Epithelial cell of prostate (primary cell): ENCODE results near the gene DOCK3.
A peak's percentile ranks its signal among the peaks of the same experiment; 100 is the strongest.
"Not testable (repeated sequence)": the region's sequence is repeated elsewhere in the genome, so short reads cannot be mapped to it uniquely, and the experiment has no call there.

Experiments used
- DNase-seq: peaks from one replicate; pipeline ENCODE4 v3.0.0-alpha.2; 2011; ENCODE audit warnings: low read depth, low spot score
- H3K27ac ChIP-seq: fragments of 450-650 bp; 2 replicates; pipeline ENCODE4 v1.5.1; 2017; ENCODE audit warnings: mild to moderate bottlenecking

Gene DOCK3

DNA sequence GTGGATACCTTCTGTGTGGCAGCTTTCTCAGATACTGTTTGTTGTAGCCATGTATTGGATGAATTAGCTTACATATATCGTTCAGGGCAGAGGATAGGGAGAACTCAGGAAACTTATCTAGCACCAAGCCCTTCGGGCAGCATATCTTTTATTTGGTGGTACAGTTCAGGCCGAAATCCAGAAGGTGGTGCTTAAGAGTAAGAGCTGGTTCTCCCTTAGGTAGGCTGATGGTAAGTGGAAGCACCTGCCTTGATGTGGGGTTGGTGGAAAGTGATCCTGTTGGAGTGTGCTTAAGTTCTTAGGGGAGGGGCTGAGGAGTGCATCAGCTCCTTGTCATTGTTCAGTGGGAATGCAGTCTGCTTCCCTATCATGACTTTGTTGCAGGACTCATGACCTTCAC is 187.5 kb downstream of the DOCK3 start:
- DNase-seq, result no peak
- no peak overlapping the region for H3K27ac ChIP-seq

DNA sequence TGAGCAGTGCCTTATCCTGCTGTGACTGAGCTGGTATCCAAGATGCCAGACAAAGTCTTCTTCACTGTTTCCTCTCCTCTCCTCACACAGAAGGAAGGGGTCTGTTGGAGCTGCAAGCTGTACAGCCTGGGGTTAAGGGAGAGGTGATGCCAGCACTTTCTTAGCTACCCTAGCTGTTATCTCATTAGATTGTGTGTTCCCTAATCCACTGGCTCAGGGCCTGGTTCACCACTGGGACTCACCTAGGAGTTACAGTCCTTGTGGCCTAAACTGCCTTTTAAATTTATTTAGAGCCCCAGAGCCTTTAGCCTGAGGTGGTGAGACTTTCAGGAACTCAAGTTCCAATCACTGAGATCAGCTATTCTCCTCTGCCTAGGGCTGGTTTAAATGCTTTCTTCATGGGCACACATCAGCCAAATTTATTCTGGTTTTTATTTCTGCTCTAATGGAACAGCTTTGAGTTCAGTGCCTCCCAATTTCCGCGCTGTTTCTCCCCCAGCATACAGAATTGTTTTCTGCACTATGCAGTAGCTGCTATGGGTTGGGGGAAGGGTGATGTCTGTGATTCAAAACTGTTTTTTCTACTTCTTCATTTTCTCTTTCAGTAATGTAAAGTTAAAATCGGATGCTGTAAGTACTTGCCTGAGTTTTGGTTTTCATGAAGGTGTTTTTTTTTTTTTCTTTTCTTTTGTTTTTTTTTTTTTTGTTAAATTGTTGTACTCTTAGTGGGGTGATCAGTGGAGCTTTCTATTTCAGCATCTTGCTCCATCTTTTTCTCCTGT is 198.8 kb downstream of the DOCK3 start:
- no peak overlapping the region for H3K27ac ChIP-seq

DNA sequence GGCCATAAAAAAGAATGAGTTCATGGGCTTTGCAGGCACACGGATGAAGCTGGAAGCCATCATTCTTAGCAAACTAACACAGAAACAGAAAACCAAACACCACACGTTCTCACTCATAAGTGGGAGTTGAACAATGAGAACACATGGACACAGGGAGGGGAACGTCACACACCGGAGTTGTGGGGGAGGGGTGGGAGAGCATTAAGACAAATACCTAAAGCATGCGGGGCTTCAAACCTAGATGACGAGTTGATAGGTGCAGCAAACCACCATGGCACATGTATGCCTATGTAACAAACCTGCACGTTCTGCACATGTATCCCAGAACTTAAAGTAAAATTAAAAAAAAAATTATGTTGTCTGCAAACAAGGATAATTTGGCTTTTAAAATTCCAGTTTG is 200.1 kb downstream of the DOCK3 start:
- not testable (repeated sequence) for H3K27ac ChIP-seq

More for the DNA sequence above, 198.8 kb downstream of the DOCK3 start:
- no peak for DNase-seq

DNA sequence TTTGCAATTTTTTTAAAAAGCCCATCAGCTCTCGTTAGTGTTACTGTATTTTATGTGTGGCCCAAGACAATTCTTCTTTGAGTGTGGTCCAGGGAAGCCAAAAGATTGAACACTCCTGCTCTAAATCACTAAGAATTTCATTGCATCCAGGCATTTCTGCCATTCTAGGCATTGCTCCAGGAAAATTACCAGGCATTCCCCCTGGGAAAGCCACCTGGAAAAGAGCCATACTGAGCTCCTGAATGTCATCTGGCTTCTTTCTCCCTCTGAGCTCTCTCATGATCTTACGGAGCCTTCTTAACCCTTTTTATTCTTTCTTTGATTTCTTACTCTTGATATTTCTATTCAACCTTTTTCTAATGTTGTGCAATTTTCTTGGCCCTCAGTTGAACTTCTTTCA is 202.2 kb downstream of the DOCK3 start:
- DNase-seq, result no peak
- H3K27ac ChIP-seq, result no peak overlapping the region

More for the DNA sequence above, 200.1 kb downstream of the DOCK3 start:
- not testable (repeated sequence) for DNase-seq

DNA sequence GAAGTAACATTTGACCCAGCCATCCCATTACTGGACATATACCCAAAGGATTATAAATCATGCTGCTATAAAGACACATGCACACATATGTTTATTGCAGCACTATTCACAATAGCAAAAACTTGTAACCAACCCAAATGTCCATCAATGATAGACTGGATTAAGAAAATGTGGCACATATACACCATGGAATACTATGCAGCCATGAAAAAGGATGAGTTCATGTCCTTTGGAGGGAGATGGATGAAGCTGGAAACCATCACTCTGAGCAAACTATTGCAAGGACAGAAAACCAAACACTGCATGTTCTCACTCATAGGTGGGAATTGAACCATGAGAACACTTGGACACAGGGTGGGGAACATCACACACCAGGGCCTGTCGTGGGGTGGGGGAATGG is 208.0 kb downstream of the DOCK3 start:
- DNase-seq, H3K27ac ChIP-seq: not testable (repeated sequence)

DNA sequence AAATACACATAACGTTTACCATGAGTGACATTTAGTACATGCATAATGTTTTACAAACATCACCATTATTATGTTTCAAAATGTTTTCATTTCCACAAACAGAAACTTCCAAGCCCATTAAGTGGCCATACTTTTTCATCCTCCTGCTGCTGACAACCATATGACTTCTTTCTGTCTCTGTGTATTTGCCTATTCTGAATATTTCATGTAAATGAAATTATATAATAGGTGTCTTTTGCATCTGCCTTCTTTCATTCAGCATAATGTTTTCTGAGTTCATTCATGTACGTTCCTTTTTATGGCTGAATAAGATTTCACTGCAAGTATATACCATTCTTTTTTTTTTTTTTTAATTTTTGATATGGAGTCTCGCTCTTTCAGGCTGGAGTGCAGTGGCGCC is 209.0 kb downstream of the DOCK3 start:
- no peak for DNase-seq
- no peak overlapping the region for H3K27ac ChIP-seq

DNA sequence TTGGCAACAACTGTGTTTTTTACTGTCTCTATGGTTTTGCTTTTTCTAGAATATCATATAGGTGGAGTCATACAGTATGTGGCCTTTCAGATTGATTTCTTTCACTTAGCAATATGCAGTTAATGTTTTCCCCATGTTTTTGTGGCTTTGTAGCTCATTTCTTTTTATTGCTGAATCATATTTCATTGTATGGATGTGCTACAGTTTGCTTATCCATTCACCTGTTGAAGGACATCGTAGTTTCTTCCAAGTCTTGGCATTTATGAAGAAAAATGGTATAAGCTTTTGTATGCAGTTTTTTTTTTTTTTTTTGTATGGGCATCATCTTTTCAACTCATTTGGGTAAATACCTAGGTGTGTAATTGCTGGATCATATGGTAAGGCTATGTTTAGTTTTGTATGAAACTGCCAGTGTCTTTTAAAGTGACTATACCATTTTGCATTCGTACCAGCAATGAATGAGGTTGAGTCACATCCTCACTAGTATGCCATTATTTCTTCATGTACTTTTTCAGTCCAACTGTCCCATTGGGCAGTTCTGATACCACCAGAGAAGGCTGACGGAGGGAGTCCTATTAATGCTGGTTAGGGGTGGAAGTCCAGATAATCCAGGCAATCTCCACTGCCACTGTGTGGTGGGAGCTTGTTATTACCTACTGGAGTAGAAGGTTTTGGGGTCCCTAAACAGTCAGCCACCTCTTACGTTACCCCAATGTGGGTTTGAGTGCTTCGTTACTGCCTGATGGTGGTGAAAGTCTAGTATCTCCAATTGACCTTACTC is 210.5 kb downstream of the DOCK3 start:
- no peak for DNase-seq

DNA sequence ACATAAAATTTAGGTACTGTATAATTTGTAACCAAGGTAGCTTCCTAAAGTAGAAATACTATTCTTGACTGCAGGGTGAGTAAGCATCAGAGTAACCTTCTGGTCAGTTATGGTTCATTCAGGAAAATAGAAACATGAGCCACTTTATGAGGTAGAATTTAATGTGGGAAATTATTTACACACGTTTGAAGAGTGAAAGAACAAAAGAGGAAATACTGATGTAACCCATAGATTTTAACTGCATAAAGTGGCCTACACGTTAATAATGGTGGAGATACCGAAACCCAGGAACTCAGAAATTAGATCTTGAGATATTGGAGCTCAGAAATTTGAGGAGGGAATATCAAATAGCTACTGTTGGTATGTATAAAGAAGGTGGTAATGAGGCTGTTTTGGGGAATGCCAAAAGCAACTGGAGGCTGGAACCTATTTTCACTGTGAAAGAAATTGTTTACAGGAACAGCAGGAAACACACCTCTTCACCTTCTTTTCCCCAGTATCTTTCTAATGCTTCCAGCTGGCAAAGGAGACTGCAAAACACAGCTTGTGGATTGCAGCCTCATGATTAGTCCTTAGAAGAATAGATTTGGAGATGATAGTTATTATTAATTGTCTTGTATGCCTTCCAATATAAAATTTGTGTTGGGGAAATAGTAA is 216.1 kb downstream of the DOCK3 start:
- no peak for DNase-seq
- no peak overlapping the region for H3K27ac ChIP-seq

More for the DNA sequence above, 210.5 kb downstream of the DOCK3 start:
- H3K27ac ChIP-seq, result no peak overlapping the region

DNA sequence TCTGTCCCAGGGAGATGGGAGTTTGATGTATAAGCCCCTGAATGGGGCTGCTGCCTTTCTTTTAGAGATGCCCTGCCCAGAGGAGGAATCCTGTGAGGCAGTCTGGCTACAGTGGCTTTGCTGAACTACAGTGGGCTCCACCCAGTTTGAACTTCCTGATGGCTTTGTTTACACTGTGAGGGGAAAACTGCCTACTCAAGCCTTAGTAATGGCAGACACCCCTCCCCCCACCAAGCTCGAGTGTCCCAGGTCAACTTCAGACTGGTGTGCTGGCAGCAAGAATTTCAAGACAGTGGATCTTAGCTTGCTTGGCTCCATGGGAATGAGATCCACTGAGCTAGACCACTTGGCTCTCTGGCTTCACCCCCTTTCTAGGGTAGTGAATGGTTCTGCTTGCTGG is 226.4 kb downstream of the DOCK3 start:
- not testable (repeated sequence) for DNase-seq, H3K27ac ChIP-seq

DNA sequence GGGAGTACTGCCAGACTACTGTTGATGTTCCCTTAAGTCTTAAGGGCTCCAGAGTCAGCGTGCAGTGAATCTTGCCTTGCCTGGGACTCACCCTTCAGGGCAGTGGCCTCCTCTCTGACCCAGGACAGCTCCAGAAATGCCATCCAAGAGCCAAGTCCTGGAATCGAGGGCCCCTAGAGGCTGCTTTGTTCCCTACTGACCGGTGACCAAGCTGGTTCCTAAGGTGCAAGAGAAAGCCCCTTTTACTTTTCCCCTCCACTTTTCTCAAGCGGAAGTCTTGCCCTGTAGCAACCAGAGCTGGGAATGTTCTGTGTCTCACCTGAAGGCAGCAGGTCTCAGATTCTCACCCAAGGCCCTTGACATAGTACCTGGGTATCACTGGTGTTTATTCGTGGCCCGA is 238.0 kb downstream of the DOCK3 start:
- no peak overlapping the region for H3K27ac ChIP-seq
- no peak for DNase-seq

DNA sequence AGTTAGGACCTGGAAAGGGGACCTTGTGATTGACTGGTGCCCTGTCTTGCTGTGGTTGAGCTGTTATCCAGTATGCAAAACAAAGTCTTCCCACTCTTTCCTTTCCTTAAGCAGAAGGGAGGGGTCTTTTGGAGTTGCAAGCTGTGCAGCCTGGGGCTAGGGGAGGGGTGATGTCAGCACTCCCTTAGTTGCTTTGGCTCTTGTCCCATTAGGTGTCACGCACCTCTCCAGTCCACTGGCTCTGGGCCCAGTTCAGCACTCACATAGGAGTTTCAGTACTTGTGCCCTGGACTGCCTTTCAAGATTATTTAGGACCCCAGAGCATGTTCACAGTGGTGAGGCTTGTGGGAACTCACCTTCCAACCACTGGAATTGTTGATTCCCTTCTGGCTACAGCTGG is 238.5 kb downstream of the DOCK3 start:
- H3K27ac ChIP-seq, result no peak overlapping the region
- DNase-seq, result peak; percentile 5

DNA sequence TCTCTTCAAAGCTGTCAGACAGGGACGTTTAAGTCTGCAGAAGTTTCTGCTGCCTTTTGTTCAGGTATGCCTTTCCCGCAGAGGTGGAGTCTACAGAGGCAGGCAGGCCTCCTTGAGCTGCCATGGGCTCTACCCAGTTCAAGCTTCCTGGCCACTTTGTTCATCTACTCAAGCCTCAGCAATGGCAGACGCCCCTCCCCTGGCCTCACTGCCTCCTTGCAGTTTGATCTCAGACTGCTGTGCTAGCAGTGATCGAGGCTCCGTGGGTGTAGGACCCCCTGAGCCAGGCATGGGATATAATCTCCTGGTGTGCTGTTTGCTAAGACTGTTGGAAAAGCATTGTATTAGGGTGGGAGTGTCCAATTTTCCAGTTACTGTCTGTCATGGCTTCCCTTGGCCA is 247.3 kb downstream of the DOCK3 start:
- not testable (repeated sequence) for H3K27ac ChIP-seq, DNase-seq

DNA sequence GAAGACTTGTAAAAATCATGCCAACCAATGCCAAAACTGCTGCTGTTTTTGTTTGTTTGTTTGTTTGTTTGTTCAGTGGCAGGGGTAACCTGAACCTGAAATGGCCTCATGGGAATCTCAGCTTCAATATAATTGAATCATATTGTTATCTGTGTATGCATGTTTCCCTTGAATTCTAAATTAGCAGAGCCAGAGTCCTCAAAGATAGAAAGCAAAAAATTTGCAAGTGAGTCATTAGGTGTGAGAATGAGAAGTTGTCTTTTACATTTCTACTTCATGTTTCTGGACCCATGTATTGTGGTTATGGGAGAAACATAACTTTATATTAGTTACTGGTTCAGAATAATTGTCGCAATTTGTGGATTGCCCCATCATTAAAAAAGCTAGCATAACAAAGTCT is 249.2 kb downstream of the DOCK3 start:
- no peak overlapping the region for H3K27ac ChIP-seq

DNA sequence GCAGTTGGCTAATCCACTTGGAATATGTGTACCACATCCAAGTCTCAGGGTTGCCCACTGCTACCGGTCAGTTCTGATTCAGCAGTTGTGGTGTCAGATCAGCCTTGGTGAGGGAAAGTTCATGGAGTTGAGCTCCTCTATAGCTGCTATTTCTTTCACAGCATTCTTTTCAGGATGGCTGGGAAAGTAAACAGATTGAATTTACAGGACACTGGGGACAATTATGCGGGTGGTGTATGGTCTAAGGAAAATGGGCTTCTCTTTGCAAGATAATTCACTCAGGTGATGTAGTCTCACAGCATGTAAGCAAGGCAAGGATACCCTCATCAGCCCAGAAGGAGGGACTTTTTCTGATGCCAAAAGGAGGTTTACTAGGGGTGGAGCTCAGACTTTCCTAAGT is 249.9 kb downstream of the DOCK3 start:
- no peak for DNase-seq

More for the DNA sequence above, 249.2 kb downstream of the DOCK3 start:
- no peak for DNase-seq

DNA sequence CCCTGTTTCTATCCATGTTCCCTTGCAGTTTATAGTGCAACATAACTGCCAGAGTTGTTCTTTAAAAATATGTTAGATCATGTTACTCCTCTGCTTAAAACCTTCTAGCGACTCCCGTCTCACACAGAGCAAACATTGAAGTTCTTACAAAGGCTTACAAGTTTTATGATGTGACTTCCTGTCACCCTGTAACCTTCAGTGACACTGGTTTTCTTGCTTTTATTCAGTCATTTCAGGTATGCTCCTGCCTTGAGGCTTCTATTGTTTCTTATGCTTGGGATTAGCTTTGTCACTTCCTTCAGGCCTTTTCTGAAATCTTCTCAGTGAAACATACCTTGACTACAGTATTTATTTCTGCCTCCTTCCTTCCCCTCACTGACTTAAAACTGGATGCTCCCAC is 252.1 kb downstream of the DOCK3 start:
- peak overlapping the region; percentile 1 for H3K27ac ChIP-seq
- DNase-seq, result no peak

More for the DNA sequence above, 249.9 kb downstream of the DOCK3 start:
- H3K27ac ChIP-seq, result no peak overlapping the region

DNA sequence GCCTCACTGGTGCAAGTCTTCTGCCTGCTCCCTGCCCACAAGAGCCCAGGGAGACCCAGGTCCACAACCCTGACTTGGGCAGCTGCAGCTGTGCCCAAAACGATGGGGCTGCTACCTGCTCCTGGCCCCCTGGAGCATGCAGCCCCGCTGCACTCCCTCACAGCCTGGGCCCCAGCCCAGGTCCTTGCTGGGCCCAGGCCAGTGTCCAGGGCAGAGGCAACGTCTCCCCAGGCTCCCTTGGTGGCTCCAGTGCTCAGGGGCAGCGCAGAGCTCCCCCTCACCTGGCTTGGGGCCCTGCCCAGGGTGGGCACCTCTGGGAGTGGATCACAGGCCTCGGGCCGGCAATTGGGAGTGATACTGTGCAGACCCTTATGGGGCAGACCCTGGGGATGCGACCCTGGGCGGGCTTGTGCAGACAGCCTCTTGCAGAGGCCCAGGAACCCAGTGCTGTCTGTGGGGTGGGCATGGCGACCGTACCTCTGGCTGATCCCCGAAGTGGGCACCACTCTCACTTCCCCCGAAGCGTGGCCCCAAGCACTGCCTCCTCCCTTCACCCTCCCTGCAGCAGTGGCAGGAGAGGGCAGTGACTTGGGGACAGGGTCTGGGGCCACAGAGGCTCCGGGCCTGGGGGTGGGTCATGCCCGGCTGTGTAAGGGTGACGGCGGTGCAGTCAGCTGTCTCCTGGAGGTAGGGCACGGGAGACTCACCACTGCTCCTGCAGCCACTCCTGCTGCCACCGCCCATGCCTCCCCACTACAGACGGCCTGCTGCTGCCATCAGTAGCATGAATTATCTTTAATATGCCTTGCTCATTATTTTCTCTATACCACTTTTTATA is 255.9 kb downstream of the DOCK3 start:
- H3K27ac ChIP-seq, result no peak overlapping the region
- DNase-seq, result no peak

DNA sequence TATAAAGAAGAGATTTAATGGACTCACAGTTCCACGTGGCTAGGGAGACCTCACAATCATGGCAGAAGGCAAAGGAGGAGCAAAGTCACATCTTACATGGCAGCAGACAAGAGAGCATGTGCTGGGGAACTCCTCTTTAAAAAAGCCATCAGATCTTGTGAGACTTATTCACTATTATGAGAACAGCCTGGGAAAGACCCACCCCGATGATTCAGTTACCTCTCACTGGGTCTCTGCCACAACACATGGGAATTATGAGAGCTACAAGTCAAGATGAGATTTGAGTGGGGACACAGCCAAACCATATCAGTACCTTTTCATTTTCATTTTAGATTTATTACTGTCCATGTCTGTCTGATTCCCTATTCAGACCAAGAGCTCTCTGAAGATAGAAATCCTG is 258.2 kb downstream of the DOCK3 start:
- not testable (repeated sequence) for DNase-seq, H3K27ac ChIP-seq

DNA sequence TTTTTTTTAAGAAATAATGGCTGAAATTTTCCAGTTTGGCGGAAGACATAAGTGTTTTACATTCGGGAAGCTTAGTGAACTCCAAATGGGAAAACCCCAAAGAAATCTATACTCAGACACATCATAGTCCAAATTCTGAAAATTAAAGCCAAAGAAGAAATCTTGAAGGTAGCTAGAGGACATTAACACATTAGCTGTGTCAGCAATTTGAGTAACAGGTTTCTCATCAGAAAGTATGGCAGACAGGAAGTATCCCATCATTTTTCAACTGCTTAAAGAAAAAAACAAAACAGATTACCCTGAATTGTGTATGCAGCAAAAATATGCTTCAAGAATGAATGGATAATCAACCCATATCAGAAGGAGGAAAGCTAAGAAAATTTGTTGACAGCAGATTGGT is 261.7 kb downstream of the DOCK3 start:
- no peak overlapping the region for H3K27ac ChIP-seq
- no peak for DNase-seq

DNA sequence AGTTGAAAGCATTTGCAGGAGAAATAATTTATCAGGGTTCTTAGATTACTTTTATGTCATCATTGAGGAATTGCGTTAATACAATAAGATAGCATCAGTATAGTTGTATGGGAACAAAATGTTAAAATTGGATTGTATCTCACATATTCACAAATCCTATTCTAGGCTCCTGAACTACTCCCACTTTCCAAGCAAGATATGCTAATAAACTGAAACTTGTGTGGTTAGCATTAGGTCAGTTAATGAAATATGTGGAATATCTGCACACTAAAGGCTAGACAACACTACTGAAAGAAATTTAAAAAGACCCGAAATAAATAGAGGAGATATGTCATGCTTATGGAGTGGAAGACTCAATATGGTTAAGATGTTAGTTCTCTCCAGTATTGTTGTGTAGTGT is 272.7 kb downstream of the DOCK3 start:
- no peak overlapping the region for H3K27ac ChIP-seq
- no peak for DNase-seq

DNA sequence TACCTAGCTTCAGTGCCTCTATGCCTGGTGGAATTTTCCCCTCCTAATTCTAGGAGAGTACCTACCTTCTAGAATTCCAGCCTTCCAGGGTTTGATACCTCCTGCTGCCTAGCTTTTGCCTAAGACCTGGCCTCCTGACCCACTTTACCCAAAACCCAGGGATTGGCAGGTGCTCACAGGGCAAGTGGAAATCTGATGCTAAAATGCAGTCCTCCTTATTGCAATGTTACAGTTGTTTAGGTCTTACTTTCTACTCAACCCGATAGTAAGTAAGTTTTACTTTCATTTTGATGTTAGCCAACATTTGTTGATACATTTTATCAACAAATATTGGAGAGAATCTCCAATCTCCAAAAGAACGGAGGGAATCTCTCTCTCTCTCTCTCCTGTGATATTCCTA is 275.9 kb downstream of the DOCK3 start:
- DNase-seq, result no peak
- no peak overlapping the region for H3K27ac ChIP-seq
